DMS114 treated with DMSO at 0.1 percent for 48 hours (cell line): ENCODE data around the gene ATL2.

Experiments used
- DNase-seq: peaks from one replicate; lab custom pipeline; 2025; ENCODE audit not compliant: unreplicated experiment; lab: John Stamatoyannopoulos, UW

The ATL2 gene

DNA sequence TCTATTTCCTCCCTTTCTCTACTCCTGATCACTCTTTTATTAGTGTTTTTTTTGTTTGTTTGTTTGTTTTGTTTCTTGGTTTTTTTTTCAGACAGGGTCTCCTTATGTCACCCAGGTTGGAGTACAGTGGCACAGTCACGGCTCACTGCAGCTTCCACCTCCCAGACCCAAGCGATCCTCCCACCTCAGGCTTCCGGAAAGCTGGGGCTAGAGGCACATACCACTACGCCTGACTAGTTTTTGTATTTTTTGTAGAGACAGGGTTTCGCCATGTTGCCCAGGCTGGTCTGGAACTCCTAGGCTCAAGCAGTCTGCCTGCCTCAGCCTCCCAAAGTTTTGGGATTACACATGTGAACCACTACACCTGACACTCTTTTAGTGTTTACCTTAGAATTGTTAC lies 122.3 kb downstream of the ATL2 start:
- no peak for DNase-seq

- DNase-seq = no peak
Measured at GRCh38 chr2:38251940-38252339, 125.1 kb downstream of the ATL2 start.

DNA sequence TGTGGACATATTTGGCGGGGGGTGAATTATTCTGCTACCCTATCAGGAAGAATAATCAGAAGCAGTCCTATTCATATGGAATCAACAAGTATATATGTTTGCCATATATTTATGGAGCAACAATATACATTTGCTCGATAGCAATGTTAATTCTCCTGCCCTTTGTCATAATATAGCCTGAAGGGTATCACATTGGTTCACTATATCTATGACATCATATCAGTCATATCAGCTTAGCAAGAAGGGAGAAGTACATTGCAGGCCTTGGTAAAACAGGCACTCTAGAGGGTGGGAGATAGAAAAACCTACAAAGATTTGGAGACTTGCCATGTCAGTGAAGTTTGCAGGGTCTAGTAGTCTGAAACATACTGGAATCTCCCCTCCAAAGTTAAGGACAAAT lies 128.4 kb downstream of the ATL2 start:
- no peak for DNase-seq

- no peak for DNase-seq
Measured at GRCh38 chr2:38248255-38248654, 128.8 kb downstream of the ATL2 start.

DNA sequence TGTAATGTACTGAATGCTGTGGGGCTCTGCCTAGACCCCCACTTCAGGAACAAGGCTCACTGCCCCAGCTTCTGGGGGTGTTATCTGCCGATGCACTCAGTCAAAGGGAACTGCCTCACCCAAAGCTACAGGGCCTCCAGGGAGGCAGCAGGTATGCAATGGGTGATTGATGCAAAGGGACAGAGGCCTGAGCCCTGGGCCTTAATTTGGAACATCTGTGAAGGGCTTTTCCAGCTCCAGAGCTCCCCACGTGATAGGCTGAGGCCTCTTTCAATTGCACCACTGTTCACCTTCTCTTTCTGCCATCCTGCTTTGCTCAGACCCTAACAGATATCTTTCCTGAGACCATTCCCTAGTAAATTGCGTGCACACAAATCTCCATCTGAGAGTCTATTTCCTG lies 131.0 kb downstream of the ATL2 start:
- DNase-seq = no peak

DNA sequence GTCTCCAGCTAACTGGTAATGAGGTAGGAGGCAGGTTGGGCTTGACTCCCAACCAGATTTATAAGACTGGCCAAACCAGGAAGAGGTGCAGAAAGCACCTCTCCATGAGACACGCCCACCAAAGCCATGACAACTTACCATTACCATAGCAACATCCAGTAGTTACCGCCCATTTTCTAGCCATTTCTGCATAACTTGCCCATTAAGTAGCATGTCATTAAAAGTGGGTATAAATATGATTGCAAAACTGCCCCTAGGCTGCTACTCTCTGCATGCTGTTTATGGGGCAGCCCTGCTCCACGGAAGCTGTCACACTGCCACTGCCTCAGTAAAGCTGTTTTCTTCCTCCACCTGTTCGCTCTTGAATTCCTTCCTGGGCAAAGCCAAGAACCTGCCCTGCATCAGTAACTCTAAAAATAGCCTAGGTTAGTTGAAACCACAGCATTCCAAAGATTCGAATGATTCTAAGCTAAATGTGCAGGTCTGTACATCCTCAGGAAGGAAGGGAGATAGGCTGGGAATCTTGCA lies 131.9 kb downstream of the ATL2 start:
- no peak for DNase-seq

DNA sequence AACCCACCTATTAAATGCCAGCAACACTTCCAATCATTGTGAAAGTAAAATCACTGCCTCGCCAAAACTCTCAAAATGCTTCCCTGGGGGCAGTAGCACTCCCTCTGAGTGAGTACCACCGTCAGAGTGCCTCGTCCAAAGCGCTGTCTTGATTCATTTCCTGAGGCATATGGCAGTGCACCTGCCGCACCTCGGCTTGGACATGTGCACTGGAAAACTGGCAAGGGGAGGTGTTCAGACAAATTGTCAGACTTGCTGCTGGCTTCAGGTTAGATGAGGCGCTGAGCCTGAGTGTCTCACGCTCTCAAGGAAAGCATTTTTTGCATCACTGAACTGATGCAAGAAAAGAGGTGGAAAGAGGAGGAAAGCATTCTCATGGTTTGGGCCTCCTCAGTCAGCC lies 132.8 kb downstream of the ATL2 start:
- DNase-seq = no peak
